NK-92 treated with Interleukin-12 subunit alpha and Interleukin-12 subunit beta, amount 100 ng/mL, for 24 hours (cell line): ENCODE data around the gene RALGPS1.

Experiments
- DNase-seq: peaks from one replicate; lab custom pipeline; 2025; lab: John Stamatoyannopoulos, UW

Gene RALGPS1

DNA sequence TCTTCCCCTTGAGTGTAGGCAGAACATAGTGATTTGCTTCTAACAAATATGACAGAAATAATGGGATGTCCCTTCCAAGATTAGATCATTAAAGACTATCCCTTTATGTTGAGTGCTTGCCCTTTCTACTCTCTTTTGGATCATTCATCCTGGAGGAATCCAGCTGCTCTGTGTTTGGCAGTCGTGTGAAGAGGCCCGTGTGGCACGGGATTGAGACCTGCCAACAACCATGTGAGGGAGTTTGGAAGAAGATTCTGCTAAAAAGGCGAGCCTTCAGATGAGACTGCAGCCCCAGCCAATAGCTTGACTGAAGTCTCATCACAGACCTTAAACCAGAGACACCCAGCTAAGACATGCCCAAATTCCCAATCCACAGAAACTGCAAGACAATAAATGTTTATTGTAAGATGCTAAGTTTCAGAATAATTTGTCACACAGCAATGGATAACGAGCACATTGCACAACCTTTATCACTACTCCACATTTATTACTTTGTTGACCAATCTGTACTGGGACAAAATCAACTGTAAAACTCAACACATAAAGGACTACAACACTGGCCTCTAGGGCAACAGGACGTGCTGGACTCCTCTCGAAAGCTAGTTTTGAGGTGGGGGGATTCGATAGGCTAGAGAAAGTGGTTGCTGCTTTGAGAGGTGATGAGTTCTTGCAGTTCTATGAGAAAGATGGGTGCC lies 165.0 kb downstream of the RALGPS1 start:
- DNase-seq = no peak

DNA sequence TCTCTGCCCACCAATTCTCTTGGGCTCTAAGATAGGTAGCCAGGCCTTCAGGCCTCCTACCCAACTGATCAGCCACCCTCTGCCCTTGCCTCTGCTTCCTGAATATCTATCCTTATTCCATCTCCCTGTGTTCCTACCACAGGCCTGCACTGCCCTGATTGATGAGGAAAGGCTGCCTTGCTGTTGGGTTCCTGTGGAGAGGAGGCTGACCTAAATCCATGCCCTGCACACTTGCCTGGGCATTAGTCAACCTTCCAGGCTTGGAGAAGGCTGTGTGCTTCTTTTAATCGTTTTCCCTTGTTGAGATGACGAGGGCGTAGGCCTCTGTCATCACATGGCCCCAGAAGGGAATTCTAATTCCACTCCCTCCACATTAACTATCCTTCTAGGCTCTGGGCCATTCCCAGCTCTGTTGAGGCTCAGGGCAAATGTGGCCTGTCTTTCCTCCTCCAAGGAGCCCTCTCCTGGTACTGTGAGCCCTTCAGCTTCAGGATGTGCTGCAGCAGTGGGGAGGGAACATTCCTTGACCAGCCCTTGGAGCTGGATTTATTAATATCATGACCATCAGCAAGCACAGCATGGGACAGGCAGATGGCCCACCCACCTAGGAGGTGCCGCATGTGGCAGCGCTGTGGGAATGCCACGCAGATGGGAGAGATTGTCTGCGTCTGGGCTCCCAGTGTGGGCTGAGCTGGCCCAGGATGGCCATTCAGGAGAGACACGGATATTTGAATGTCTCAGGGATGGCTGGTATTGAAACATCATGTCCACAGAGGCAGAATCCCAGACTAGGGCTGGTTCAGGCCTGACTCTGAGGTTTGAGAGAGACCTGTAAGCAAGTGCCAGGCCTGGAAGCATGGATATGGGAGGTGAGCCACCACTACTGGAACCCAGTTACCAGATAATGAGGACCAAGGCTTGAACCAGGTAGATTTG lies 166.9 kb downstream of the RALGPS1 start:
- DNase-seq = no peak

DNA sequence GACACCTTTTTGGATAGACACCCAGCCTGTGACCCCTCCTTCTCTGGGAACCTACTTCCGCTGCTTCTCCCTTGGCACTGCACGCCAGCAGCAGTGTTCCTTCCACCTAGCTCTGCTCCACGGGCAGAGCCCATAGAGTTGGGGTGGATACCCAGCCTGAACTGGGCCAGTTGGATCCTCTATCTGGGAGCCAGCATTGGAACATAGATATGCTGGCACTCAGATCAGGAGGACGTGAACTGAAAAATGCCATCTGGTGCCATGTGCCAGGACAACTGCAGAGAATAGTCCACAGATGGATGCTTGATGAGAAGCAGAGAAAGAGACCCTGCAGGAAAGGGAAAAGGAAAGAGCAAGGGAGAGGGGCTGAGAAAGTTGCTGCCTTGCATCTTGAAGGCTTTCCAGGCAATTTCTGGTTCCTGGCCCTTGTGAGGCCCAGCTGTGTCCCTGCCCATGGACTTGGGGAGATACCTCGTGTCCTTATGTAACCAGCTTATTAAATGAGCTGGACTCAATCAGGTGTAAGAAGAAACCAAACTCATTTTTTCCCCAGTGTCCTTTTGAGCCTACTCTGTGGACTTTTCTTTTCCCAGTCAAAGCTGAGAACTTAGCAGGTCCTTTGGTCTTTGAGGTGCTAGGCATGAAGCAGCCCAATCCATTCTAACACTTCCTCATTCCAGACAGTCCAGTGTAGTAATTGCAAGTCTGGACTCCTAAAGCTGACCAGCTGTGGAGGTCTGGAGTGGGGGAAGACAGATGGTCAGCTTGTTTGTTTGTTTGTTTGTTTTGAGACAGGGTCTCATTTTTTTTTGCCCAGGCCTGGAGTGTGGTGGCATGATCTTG lies 168.8 kb downstream of the RALGPS1 start:
- DNase-seq = no peak

DNA sequence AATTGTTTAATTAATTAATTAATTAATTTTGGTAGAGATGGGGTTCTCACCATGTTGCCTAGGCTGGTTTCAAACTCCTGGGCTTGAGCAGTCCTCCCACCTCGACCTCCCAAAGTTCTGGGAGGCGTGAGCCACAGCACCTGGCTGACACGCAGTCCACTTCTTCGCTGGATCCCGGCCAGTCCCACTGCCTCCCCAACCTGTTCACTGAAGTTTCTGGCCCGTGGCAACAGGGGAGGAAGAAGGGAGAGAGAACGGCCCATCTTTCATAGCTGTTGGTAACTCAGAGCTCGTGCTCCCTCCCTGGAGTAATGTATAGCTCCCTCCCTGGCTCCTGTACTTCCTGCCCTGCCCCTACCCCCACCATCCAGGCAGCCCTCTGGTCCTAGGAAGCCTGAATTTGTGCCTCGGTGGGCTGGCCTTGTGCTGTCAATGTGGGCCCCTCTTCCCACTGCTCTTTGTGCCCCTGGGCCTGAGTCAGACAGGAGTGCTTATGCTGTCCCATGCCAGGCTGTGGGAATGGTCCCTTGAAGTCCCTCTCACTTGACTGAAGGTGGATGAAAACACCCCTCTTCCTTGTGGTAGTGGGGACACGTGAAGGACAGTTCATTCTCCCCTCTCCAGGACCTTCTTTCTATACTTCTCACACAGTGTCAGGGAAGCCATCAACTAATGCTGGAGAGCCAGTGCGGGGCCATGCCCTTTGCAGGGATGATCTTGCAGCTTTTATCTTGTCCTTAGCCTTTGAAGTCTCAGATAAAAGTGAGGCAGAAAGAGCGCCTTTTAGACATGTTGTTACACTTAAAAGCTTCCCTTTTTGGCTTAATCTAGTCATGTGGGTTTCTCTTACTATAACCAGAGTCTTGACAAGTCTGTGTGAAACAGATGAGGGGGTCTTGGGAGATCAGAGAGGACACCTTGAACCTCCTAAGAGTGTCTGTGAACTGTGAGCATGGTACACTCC lies 169.8 kb downstream of the RALGPS1 start:
- DNase-seq = no peak

DNA sequence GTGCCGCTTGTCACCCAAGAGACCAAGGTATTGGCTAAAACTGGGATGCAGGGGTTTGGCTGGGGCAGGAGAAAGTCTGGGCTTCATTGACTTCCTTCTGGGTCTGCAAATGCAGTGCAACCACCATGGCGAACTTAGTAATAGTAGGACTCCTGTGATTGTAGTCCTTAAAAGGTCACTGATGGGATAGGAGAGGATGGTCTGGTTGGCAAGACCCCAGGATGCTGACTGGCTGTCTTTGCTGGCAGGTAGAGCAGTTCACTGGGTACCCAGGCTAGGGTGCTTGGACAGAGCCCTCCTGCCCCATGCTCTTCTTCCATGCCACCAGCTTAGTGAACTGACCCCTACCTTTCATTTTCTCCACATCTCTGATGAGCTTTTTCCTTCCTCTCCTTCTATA lies 170.6 kb downstream of the RALGPS1 start:
- DNase-seq = no peak

DNA sequence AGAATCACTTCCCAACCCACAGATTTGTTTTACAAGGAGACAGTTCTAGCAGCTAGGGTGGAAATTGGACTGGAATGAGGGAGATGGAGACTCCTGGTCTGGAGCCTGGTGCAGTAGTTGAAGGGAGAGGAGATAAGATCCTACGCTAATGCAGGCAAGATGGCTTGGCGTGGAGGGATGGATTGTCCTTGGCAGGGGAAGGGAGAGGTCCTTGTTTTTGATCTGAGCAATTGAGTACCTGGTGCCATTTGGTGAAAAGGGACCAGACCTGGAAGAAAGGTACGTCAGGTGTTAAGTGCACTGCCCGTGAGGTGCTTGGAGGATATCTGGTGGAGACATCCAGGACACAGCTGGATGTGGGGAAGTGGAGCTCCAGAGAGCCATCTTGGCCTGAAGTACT lies 172.2 kb downstream of the RALGPS1 start:
- no peak for DNase-seq

DNA sequence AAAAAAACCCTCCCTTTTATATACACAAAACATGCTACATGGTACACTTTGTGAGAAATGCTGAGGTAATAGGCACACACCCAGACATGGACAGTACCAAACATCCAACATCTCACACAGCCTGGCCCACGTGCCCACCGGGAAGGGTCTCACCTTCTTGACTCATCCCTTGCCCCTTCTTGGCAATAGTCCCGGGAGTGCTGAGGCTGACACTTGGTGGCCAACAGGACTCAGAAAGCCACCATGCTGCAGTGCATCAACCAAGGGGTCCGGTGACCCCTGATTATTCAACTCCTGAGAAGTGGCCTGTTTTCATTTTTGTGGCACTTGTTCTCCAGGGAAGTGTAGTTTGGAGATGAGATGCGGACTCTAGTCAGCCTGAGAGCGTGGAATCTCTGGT lies 172.8 kb downstream of the RALGPS1 start:
- DNase-seq = no peak

DNA sequence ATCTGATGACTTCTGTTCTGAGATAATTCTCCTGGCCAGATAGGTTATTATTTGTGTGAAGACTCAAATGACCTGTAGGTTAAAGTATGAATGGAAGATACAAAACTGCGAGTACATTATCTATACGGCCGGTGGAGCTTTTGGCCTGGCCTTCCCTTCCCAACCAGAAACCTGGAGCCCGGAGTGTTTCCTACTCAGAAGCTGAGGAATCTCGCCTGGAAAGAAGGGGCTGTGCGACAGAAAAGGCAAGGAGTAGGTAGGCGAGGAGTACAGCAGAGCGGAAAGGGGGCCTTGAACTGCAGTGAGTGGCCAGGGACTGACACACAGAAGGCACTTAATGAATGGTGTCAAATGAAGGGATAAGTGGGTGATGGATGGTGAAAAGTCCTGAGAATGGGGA lies 173.3 kb downstream of the RALGPS1 start:
- DNase-seq = no peak

DNA sequence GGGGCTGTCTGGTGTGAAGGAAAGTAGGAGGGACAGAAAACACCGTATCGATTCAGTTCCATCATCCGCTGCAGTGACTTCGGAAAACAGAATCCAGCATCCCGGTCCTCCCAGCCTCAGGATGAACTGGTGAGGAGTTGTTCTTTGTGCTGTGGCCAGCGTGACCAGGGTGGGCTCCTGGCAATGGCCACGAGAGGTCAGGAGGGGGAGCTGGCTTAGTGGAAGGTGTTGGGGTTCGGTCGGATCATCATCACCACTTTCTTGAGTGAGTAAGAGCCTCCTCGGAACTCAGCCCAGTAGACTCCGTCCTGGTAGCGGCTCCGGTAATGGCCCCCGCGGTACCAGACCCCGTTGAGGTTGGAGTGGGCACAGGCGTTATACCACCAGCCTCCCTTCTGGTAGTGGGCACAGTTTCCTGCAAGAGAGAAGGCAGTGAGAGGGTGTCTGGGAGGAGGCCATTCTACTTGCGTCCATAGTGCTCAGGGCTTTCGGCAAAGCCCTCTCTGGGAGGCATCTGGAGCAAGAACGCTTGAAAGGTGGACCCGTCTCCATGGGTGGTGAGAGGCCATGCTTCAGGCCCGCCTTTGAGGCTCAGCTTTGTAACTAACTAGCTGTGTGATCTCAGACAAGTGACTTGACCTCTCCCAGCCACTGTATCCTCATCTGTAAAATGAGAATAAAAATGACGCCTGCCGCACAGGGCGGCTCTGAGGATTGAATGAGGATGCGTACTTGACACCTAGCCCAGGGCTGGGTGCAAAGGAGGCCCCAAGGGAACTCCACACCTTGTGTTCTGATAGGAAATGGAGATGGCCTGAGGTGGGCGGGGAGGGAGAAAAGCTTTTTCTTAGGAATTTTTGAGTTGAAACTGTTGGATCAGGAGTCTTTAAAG lies 174.4 kb downstream of the RALGPS1 start:
- DNase-seq = no peak

DNA sequence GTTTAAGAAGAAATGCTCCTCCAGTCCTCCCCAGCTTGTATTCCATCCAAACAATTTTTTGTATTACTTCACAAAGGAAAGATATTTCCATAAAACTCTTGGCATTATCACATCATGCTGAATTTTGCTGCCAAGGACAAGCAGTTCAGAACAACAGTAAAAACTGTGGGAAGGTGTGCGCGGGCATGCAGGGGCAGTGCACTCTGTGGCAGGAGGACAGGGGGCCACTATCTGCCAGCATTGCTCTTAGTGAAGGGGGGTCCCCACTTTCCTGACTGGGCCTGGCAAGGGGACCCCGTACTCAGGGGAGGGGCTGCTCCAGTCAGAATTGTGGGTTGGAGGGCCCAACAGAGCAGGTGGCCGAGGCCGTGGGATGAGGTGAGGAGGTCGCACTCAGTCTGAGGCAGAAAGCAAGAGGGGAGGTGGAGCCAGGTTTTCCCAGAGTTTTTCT lies 175.1 kb downstream of the RALGPS1 start:
- DNase-seq = no peak

DNA sequence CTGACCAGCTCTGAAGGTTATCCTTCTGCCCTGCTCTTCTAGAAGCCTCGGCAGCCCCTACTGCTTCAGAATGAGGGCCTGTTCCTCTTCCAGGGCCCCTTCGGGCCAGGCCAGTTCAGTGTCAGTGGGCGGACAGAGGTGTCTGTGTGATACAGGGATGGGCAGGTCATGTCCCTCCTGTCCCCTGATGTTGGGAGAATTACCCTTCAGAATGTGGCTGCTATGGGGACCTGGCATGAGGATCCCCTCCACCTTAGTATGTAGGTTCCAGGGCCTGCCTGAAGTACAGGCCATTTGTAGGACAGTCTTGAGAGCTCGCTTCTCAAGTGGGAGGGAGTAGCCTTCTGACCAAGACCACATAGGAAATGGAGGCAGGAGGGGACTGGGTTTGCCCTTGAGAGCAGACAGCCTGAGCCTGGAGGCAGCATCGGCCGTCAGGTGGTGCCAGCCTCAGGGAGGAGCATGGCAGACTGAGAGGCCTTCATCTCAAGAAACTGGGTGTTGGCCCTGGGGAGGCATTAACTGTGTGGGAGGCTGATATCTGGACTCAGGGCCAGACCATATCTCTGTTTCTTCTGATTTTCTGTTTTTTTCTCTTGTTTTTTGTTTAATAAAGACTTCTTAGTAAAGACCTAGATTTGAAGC lies 175.9 kb downstream of the RALGPS1 start:
- DNase-seq = no peak

DNA sequence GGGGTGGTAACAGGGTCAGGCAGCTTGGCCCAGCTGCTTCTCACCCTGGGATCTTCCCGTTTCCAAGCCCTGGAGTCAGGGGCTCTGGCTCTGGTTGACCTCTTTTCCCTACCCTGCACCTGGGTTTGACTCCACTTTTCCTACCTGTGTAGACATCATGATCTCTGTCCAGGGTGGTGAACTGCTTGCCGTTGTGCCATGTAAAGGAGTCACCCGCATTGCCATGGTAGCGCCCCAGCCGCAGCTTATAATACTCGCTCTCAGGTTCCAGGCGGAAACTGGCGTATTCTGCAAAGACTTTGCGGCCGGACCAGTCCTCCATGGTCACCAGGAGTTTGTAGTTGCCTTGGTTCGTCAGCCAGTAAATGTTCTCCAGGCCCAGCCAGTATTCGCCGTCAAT lies 176.9 kb downstream of the RALGPS1 start:
- no peak for DNase-seq

DNA sequence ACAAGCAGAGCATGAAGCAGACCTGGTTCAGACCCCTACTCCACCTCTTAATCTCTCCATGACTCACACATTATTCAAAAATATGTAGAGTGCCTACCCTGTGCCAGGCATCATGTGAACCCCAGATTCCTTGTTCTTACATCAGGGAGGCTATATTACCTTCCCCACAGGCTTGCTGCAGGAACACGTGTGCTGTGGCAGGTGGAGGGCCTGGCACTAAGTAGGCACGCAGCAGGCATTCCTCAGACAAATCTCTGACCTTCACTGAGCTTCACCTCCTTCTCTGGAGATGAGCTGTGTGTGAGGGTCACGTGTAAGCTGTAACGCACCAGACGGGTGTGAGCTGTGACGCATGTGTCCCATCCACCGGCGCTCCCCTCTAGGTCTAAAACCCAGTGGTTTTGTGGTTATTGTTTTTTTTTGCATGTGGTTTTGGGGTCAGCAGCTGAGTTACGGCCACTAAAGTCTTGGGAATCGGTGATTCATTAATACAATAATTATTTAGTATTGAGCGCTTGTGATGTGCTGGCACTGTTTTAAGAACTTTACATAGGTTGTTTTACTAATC lies 177.5 kb downstream of the RALGPS1 start:
- DNase-seq = no peak

DNA sequence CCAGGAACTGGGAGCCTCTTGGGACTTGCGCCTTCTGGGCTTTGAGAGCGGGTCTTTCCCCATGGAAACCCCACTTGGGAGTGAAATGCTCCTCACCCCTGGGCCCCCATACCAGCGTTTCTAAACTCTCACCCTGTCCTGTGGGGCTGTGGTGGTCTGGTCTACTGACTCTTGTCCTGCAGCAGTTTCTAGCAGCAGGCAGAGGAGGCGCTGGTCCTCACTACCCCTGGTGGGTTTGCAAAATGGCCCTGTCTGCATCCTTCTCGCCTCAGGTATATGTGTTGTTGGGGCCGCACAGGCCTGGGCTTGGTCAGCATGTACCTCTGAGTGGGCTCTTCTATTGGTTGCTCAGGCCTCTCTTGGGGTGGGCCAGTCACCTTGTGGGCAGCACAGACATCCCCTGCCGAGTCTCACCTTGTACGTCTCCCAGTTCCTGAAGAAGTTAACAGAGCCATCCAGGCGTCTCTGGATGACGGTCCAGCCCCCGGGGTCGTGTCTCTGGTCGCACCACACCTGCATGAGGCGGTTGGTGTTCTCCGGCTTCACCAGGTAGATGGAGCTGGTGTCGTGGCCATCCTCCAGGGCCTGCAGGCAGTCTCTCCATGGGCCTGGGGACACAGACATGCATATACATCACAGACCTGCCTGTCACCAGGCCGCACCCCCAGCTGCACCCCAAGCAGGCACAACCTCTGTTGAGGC lies 178.9 kb downstream of the RALGPS1 start:
- no peak for DNase-seq

DNA sequence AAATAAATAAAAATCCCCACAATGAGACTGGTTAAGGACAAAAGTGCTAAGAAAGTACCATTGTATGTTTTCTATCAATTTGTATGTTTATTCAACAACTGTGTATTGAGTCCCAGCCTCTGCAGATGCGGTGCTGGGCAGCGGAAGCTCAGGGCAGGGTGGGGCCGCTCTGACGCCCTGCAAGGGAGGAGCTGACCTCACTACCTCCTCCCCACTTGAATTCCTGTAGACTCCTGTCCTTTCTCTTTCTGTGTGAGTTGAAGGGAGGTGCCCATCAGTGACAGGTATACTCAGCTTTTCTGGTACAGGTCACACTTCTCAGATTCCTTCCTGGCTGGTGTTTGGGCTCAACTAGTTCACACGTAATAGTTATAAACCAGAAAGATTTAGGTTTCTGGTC lies 180.8 kb downstream of the RALGPS1 start:
- DNase-seq = no peak

DNA sequence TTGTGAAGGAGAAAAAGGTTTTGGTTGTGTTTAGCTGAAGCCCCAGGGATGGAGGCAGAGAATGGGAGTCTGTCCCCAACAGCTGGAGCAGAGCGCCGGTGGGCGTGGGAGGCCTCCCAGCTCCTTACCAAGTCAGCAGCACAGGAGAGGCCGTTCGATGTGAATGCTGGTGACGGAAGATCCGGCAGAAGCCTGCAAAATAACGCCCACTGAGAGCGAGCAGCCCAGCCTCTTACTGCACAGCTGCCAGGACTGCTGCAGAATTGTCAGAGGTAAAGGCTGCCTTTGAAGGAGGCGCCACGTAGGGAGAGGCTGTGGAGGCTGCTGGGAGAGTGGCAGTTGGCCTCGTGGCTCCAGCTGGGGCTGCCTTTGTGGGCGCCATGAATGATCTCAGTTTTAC lies 181.6 kb downstream of the RALGPS1 start:
- DNase-seq = no peak

DNA sequence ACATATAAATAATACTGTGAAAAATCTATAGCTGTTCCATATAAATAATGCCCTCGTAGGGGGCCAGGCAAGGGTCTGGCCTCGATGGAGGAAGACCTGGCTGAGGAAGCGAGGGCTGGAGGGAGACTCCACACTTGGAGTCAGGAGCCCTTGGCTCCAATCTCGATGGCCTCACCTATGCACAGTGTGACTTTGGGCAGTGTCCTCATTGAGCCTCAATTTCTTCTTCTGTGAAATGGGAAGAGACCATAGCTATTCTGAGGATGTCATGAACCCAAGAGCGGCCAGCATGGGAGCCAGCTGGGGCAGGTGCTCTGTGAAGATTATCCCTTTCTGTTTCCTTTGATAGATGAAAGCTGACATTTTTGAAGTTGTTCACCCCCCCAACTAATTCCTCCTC lies 183.1 kb downstream of the RALGPS1 start:
- no peak for DNase-seq

DNA sequence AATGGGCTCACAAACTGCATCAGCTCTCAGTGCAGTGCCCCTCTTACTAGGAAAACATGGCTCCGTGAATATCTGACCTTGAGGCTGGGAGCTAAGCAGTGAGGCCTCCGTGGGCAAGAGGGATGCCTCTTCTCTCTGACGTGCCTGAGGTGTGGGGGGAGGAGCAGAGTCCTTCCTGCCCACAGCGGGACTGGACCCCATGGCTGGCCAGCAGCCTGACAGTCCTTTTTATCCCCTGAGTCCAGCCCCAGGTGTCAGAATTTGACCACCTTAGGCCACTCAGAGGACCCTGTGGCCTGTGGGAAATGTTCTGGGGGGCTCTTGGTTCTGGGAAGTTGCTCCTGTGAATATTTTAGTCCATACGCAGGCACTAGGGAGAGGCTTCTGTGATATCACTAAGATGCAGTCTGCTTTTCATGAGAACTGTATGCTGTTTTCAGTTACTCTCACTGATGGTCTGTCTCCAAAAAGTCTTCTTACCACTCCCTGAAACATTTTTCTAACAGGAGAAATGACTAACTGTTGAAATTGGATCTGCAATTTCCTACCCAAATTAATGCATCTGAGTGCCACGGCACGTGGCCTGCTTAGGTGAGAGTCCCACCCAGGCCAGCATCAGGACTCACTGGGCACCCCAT lies 184.5 kb downstream of the RALGPS1 start:
- no peak for DNase-seq
